HL-60/S4 treated with retinoic acid at 250 ng/mL for 4 days and 3 days (cell line): ENCODE measurements around the gene S100PBP.

Experiments used
- in situ Hi-C: fragments of 300-500 bp; cut with MboI; formaldehyde crosslinking; loops from 2 replicates; pipeline ENCODE4 v1.7.0; 2022; ENCODE audit warnings: low sequenced_read_pairs

Gene S100PBP

DNA sequence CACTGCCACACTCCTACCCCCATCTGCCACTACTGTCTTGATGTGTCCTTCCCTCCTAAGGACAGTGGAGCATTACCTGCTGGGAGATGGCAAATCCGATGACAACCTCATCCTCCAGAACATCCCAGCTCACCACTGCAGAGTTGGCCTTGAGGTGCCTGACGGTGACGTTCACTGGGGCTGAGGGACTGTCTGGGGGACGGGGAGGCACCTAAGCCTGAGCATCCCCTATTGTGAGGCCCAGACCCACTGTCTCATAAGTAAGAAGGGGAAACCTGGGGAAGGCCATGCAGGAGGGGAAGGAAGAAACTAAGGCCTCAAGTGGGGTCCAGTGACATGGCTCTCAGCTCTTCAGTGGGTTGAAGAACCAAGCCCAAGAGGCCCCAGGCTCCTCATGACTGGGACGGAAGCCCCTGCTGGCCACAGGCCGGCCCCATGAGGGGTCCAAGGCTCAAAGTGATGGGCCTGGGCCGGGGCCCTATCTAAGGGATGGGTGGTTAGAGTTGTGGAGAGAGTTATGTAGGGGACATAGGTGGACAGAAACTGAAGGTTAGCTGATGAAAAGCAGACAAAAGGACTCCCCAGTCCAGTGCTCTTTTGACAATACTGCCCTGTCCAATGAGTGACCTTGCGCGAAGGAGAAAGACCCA is 51.5 kb downstream of the S100PBP start:
- in situ Hi-C loops = no loop called here

DNA sequence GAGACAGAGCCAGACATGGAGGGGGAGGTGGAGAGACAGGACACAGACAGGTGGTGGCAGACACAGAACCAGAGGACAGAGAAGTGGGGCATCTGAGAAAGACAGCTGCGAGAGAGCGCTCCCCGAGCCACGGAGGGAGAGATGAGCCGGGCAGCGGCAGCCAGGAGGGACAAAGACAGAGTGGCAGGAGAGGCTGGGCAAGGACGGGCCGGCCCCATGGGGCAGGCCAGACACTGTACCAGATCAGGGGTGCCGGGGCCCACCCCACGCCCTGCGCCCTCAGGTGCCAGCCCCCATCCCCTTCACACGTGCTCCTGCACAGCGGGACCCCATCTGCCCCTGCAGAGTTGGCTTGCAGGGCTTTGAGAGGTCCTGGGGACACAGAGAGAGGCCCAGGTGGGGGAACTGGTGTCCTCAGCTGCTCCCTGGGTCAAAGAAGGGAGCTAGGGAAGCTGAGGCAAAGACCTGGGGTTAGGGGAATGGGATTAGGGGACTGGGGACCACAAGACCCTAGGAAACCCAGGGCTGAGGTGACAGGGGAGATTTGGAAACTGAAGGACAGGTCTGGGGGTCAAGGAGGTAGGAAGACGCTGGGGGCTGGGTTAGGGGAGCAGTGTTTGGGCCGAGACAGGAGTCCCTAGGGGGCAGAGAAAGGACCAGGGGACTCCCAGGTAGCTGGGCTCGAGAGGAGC is 52.6 kb downstream of the S100PBP start:
- in situ Hi-C loops = no loop called here

DNA sequence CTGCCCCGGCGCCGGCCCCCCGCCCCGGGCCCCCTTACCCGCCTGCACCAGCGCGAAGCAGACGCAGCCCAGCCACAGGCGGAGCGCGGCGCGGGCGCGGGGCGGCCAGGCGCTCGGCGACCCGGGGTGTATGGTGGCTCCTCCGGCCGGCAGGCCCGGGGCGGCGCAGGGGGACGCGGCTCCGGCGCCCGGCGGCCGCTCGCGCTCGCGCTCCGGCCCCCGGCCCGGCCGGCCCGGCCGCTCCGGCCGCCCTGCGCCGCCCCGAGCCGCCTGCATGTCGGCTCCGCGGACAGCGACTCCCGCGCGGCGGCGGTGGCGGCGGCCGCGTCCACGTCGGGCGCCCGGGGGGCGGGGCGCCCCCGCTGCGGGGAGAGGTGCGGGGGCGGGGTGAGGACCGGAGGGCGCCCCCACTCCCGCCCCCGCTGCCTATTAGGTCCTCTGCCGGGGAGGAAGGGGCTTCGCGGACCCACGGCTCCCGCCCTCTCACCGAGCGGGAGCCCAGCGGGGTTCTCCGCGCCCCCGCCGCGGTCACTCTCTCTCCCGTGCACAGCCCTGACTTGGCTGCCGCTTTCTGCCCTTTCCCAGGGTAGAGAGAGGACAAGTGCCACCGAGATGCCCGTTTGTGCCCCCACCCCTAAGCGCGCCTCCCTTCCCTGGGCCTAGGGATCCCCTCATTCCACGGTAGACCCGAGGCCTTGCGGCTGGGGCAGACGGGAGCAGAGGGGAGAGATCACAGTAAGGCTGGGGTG is 53.3 kb downstream of the S100PBP start, which contains the start of gene FNDC5:
Gene FNDC5 (minus strand): TSS at position 298 of the 749 bp plus-strand sequence.
- in situ Hi-C loops = no loop called here

DNA sequence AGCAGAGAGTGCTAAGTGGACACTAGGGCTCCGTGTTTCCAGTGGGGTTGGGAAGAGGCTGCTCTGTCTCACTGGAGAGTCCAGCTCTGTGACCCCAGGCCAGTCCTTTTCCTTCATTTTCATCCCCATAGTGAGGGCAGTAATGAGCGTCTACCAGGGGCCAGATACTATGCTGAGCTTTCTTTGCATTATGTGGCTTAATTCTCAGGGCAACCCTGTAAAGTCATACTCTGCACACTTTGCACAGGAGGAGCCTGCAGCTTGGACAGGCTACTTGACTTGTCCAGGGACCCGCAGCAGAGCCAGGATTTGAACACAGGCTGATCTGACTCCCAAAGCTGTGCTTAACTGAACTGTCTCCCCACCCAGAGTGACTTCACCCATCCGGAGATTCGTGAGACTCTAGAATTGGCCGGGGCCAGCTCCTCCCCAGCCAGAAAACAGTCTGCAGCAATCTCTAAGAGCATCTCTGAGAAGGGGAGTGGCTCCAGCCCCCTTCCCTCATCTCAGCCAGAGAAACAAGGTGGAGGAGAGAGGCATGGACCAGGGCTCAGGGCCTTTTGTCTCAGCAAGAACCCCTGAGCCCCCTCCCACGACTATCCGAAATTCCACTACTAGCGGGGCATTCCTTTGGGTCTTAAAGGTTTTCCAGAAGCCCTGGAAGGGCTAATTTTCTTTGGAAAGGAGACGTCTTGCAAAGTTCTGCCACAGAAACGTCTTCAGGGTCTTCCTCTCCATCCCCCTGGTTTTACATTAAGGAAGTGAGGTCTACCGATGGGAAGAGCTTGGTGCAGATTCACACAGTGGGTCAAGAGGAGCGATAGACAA is 54.1 kb downstream of the S100PBP start:
- in situ Hi-C loops = no loop called here

DNA sequence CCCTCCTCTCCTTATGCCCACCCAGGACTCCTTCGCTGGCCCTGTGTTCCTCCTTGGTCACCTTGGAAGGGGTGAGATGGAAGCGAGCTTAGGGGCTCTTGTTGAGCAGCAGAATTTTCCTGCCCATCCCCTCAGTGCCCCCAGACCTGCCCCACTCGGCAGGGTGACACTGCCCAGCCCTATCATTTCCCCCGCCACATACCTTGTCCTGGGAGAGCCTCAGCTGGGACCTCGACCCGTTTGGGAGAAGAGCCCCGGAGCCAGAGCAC is 54.7 kb downstream of the S100PBP start:
- in situ Hi-C loops = no loop called here

DNA sequence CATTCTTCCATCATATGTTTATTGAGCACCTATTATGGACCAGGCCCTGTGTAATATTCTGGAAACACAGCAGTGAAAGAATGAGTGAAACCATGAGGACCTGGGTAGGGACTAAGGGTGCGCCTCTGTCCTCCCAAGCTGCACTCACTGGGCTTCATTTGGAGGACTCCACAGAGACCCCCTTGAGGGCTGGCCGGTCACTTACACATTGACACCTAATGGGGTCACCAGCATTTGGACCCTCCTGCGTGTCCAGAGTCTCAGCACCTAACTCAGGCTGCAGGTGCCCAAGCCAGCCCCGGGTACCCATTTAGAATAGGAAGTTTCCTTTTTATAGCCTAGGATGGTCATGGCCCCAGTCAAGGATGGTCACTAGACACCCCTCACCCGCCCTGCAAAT is 56.0 kb downstream of the S100PBP start:
- in situ Hi-C loops = no loop called here

DNA sequence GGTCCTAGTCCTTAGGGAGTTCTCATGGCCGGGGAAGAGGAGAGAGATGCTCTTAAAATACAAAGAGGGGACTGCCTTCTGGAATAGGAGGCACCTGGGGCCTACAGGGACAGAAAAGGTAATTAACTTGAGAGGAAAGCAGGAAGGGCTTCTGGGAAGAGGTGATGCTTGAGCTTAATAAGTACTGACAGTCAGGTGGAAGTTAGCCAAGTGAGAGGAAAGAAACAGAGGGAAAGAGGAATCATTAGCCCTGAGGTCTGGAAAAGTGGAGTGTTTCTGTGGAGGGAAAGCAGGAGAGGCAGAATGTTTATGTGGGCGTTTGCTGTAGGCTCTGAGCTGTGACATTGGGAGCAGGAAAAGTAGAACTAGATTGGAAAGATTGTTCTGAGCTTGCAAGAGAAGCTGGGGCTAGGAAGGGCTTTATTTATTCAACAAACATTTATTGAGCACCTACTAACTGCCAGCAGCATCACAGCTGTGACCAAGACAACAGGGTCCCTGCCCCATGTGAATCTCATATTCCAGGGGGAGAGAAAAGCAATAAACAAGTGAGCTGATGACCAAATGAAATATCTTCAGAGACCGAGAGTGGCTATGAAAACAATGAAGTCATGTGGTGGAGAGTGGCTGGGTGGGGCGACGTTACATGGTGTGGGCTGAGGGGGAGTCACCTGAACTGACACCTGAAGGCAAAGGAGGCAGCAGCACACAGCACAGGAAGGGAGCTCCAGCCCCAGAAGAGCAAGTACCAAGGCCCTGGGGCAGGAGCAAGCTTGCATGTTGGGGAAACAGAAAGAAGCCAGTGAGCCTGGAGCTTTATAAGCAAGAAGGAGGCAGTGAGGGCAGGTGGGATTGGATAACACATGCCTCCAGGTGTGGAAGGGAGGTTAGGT is 57.7 kb downstream of the S100PBP start:
- in situ Hi-C loops = no loop called here

DNA sequence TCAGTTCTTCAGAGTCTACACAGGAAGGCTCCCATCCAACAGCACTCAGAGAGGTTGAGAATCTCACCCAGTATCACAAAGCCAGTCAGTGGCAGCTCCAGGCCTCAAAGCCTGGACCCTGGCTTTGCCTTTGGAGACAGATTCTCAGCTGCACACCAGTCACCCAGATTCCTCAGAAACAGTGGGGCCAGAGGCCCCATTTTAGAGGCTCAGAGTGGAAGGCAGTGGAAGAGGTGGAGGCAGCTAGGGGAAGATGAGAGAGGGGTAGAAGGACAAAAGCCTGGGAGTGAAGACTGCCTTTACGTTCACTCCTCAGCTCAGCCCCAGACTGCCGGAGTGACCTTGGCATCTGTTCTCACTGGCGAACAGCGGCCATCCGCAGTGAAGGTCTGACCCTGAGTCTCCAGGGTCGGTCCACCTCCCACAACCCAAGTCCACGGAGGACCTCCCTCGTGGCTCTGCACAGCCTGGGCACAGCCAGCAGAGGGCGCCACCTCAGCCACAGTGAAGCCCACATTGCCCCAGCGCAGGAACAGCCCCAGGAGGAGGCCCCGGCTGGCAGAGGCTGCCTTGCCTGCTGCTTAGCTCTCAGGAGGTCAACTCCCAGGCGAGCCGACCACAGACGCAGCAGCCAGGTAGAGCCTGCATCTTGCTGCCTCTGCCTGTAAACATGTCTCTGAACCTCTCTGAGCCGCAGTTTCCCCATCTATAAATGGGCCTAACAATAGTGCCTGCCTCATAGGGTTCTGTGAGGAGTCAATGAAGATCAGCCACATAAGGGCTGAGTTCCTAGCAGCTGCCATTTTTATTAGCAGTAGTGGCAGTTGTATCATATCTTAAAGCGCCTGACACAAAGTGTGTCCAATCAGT is 59.1 kb downstream of the S100PBP start:
- in situ Hi-C loops = no loop called here

DNA sequence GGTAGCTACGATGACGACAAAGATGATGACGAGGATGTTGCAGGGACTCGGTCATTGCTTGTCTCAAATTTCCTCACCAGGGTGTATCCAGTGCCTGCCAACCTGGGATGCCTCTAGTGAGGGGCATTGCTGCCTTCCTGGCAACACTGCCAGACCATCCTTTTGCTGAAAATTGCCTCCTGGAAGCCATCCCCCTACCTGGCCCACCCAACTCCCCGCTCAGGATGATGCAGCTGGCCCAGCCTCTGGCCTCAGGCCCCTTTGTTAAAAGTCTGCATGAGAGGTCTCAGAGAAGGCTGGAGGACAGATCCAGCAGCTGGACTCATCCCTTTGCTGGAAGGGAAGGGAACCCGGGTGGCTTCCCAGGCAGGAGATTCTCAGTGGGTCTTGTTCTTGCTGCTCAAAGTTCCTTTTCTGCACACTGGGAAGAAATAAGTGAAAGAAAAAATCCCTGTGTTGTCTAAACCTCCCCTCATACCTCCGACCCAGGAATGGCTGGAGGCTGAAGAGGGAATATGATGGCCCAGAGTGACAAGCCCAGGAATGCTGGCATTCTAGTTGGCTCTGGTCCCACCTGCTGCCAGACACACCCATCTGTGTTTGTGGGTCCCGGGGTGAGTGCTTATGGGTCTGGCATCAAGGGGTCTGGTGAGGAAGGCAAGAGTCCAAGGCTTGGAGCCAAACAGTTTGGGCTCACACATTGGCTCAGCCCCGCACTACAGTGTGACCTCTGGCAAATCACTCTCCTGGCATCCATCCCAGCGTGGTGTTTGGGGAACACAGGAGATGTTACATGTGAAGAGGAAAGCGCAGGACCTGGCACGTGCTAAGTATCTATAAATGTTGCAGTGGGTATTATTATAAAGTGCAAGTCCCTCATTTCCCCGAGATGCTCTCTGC is 60.0 kb downstream of the S100PBP start:
- in situ Hi-C loops = no loop called here

DNA sequence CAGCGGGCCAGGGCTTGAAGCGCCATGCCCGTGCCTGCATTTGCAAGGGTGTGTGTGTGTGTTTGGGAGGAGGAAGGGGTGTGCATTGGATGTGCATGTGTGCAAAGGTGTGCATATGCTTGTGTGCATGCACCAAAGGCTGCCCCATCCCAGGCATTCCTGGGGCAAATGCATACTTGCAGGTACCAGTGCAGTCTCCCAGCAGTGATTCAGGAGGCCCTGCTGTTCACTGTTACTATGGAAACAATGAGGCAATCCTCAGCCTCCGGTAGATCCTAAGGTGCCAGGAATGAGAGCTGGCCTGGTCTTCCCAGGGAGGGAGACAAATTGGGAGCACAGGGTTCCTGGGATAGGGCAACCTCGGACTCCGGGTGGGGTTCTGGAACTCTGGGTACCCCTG is 60.7 kb downstream of the S100PBP start:
- in situ Hi-C loops = no loop called here

DNA sequence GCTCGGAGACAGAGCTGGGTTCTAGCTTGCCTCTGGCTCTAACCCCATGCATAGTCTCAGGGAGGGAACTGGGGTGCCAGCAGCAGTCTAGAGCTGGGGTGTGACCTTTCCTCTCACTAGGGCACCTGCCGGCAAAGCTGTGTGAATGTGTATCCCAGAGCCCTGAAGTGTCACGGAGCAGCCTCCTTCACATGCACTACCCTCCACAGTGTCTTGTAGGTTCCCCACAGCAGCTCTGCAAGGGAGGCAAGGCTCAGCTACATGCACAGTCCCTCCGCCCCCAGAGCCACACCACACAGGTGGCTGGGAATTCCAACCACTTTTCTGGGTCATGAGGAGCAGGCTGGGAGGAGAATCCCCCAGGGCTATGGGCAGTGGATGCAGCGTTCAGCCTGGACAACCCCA is 61.2 kb downstream of the S100PBP start:
- in situ Hi-C loops = no loop called here

DNA sequence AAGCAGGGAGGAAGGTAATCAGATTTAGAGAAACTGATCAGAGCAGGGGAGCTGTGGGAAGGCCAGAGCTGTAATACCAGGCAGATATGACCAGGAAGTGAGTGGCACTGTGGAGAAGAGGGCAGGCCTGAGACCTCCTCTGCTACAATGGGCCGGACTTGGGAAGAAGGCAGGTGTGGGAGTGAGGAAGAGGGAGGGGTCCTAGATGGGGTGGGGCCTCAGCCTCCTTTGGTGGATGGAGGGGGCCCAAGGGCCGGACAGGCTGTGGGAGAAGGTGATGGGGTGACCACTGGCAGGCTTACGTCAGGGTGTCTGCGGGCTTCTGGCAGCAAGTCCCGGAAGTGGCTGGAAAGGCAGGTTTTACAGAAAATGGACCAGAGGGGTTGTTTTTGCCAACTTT is 63.8 kb downstream of the S100PBP start:
- in situ Hi-C loops = no loop called here

DNA sequence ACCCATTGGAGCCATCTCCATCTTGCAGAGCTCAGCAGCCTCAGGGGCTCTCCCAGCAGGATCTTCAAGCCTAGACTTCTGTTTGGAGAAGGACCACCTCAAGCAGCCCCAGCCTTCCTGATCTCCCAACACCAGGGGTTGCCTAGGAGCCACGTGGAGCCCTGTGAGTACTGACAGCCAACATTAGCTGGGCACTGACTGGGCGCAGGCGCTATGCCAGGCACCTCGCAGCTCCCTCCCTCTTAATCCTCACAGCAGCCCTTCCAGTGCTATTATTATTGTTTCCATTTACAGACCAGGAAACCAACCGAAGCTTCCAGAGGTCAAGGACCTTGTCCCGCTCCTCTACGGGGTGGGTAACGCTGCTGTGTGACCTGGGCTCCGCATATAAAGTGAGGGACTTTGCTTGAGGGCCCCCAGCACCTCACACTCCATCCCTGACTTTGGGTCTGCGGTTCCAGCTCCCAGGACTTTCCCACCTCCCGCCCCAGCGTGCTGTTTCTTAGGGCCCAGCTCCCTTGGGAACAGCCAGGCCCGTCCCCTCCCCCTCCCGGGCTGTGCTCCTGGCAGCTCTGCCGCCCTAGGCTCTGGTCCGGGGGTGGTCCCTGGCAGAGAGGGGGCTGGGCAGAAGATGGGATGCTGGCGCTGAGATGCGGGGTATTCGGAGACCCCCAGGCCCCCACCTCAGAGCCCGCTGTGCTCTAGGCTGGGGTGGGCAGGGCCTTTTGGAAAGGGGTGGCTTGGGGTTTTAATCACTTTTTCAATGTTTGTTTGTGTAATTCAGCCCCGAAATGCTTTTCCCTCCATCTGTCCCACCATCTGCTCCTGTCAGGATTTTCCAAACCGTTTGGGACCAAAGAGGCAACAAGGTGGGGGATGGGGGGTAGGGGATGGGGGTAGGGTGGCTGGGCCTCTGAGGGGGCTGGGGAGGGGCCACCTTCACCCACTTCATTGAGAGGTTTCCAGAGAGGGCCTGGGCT is 64.7 kb downstream of the S100PBP start:
- in situ Hi-C loops = no loop called here

DNA sequence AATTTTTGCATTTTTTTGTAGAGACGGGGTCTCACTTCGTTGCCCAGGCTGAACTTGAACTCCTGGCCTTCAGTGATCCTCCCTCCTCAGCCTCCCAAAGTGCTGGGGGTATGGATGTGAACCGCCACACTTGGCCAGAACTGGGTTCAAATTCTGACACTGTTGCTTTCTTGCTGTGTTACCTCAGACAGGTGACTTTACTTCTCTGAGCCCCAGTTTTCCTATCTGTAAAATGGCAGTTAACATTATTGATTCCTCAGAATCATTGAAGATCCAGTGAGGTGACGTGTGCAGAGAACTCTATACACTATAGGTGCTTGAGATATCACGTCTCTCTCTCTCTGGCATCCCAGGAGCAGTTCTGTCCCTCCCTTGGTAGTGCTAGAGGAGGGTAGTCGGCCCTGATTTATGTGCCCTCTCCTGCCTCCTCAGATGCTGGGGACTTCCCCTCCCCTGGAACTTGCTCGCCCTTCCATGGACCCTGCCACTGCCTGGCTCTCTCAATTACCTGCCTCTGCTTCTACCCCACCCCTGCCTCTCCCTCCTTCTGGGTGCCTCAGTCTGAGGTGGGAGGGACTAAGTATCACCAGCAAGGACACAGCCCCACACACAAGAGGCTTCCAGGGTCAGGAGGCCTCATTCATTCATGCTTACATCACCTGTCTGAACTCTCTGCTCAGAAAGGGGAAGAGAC is 66.0 kb downstream of the S100PBP start:
- in situ Hi-C loops = no loop called here

DNA sequence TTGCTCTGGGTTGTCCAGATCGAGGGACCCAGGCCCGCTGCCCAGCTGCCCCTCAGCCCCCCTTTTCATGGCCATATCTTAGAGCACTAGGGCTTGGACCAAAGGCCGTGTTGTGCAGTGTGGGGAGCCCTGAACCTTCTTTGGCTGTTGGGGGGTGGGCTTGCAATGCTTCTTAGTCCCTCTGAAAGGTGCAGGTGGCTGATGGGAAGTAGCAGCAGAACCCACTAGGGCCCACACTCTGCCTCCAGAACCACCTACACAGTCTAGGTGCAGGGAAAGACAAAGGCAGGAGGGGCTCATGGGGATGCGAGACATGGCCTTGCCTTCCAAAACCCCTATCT is 66.5 kb downstream of the S100PBP start:
- in situ Hi-C loops = no loop called here

DNA sequence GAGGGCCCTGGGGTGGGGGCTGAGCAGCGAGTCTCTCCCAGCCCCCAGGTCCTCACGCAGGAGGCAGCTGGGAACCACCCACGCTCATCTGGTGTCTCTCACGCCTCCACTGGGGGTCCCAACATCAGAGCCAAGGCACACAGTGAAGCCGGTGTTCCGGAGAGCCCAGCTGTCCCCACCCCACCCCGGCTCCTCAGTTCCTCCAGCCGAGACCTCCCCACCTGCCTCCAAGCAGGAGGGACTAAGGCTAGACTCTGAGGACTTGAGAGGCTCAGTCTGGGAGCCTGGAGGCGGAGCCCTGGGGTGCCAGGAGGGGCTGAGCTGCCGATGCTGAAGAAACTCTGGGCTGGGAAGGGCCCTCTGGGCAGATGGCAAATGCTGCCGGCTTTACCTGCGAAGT is 67.3 kb downstream of the S100PBP start:
- in situ Hi-C loops = no loop called here

DNA sequence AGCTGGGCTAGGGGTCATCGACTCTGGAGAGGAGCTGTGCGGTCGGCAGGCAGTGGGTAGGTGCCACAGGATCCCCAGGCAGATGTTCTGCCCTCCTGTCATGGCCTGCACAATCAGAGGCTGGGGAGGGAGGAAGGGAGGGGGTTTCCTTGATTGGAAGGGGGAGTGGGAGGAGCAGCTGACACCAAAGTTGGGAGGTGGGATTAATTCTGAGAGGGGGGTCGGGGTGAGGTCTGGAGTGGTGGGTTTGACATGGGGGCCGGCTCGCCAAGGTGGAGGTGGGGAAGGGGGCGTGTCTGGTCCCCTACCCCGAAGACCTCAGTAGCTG is 68.2 kb downstream of the S100PBP start:
- in situ Hi-C loops = no loop called here
